ENCODE results near the gene ARHGEF1. TPM values are rescaled to one million over a fixed set of nuclear protein-coding genes. Genes with fewer than 3 reads are reported as not detected.

ARHGEF1 gene
- total and polyA plus RNA-seq, 4 experiments from 2014 or later = 140 to 992 (median 640) TPM

DNA sequence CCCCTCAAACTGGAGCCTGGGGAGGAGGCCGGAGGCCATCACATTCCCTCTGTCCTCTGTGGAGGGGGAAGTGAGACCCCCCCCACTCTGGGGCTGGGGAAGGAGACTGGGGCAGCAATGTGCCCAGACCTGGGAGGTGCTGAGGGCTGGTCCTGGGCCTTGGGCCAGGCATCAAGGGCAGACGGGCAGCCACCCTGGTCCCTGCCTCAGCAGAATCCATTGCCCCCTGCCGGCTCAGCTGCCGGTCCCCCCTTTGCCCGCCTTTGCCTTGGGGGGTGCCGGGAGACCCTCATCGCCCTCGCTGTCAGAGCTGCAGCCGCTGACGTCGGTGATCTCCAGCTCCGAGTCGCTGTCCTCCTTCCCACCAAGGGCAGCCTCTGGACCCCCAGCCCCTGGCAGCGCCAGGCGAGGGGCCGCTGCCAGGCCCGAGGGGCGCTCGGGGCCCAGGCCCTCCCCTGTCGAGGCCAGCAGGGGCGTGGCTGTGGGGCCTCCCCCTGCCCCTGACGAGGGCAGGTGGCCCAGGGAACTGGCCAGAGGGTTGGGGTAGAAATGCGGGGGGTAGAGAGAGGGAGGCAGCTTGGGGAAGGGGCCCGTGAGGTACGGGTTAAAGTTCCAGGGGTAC lies 25.1 kb downstream of the ARHGEF1 start:
- Mint-ChIP-seq H3K4me3 (no peak overlapping the region), H3K27me3 (peaks cover 0 to 7% of the 10 kb centered on the region in 2 donors), H3K4me1 (peaks cover 36 to 58% (median 44%) of the 10 kb centered on the region in 4 donors), H3K27ac (no peak overlapping the region), H3K9me3 (peaks cover 0 to 2% (median 0%) of the 10 kb centered on the region in 8 donors), H3K36me3 (peaks cover 34 to 39% of the 10 kb centered on the region in 2 donors)
- Histone ChIP-seq H3K9me3 (ENCODE audit: control insufficient read depth in 1 of 2, low read length in 2 of 2) (no peaks in the 10 kb centered on the region), H3K27me3 (ENCODE audit: insufficient read depth, low read length) (no peaks in the 10 kb centered on the region), H3K27ac (ENCODE audit: low read depth, low read length) (no peak overlapping the region), H3K4me3 (ENCODE audit: low read length in 2 of 2) (no peak overlapping the region), H3K36me3 (ENCODE audit: insufficient read depth, low read length) (peaks cover 39% of the 10 kb centered on the region), H3K4me1 (ENCODE audit: insufficient read depth, low read length) (peaks cover 36% of the 10 kb centered on the region)
- ChIA-PET POLR2A (ENCODE audit: partially characterized antibody) (interaction anchor here (0.7 to 19.1 kb wide), 10 partner anchors 12 to 51 kb away, joined by 3 to 349 read pairs (median 4); partner anchors contain the start of genes ARHGEF1, RABAC1 and RPS19), CTCF (ENCODE audit: partially characterized antibody) (no interaction called here)
- DNase-seq = no peak
- intact Hi-C loops (cut with micrococcal nuclease) = no loop called here

DNA sequence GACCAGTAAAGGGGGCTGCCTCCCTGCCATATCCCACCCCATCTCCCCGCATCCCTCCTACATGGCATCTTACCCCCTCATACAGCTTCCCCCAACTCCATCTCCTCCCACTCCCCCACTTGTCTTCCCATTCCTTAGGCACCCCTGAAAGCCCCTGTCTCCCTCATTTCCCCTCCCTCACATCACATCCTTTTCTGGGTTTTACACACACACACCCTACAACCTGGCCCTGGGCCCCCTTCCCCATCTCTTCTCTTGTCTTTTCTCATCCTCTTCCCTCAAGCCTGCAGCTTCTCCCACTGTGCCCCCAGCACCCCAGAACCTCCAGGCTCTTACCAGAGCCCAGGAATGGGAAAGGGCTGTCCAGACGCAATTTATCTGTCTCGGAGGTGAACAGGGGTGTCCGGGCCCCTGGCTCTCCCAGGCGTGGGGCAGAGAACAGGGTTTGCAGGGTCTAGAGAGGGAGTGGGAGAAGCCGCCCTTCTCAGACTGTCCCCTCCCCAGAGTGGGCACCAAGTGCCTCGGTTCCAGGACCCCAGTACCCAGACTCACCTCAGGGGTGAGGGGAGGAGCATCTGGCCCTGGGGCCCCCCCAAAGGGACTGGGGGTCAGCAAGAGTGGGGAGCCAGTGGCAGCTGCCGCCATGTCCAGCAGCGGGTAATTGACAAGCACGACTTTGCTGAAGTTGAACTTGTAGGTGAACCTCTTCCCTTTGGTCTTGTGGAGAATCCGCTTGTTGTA lies 25.9 kb downstream of the ARHGEF1 start:
- ChIA-PET POLR2A (ENCODE audit: partially characterized antibody) (interaction anchor here (0.7 to 19.1 kb wide), 13 partner anchors 10 to 50 kb away, joined by 3 to 349 read pairs (median 10); partner anchors contain the start of genes ARHGEF1, CD79A, ERFL and RABAC1), CTCF (ENCODE audit: partially characterized antibody) (no interaction called here)
- Histone ChIP-seq H3K36me3 (ENCODE audit: insufficient read depth, low read length) (peaks cover 31% of the 10 kb centered on the region), H3K4me3 (ENCODE audit: low read length in 2 of 2) (no peak overlapping the region), H3K27me3 (ENCODE audit: insufficient read depth, low read length) (peaks cover 4% of the 10 kb centered on the region), H3K27ac (ENCODE audit: low read depth, low read length) (no peak overlapping the region), H3K9me3 (ENCODE audit: control insufficient read depth in 1 of 2, low read length in 2 of 2) (no peaks in the 10 kb centered on the region), H3K4me1 (ENCODE audit: insufficient read depth, low read length) (peaks cover 35% of the 10 kb centered on the region)
- peaks cover 37 to 66% (median 40%) of the 10 kb centered on the region in 4 donors for H3K4me1 Mint-ChIP-seq
- H3K27ac Mint-ChIP-seq = peak overlapping the region in 4 of 7 donors; percentile 22 to 65 (median 30)
- peak in 1 of 5 donors; percentile 37 for DNase-seq
- H3K4me3 Mint-ChIP-seq = no peak overlapping the region
- intact Hi-C loops (cut with micrococcal nuclease) = no loop called here
- peaks cover 29 to 34% of the 10 kb centered on the region in 2 donors for H3K36me3 Mint-ChIP-seq
- peaks cover 3 to 11% of the 10 kb centered on the region in 2 donors for H3K27me3 Mint-ChIP-seq
- H3K9me3 Mint-ChIP-seq = peaks cover 0 to 2% (median 0%) of the 10 kb centered on the region in 8 donors

DNA sequence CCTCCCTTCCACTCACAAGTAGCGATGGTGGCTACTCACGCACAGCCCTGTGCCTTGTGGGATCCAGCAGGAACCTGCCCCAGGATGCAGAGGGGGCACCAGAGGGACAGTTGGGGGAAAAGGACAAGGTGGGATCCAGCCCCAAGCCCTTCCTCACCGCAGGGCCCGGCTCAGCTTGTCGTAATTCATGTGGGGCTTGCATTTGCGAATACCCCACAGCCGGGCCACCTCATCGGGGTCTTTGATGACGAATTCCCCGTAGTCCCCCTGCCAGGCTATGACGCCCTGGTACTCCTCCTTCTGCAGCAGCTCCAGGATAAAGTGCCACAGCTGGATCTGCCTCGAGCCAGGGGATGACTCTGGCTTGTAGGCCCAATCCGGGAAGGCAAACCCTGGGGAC lies 26.7 kb downstream of the ARHGEF1 start:
- Histone ChIP-seq H3K4me3 (ENCODE audit: low read length in 2 of 2) (no peak overlapping the region), H3K9me3 (ENCODE audit: control insufficient read depth in 1 of 2, low read length in 2 of 2) (no peaks in the 10 kb centered on the region), H3K4me1 (ENCODE audit: insufficient read depth, low read length) (peaks cover 39% of the 10 kb centered on the region), H3K27me3 (ENCODE audit: insufficient read depth, low read length) (peaks cover 9% of the 10 kb centered on the region), H3K27ac (ENCODE audit: low read depth, low read length) (no peak overlapping the region), H3K36me3 (ENCODE audit: insufficient read depth, low read length) (peaks cover 23% of the 10 kb centered on the region)
- POLR2A ChIA-PET (ENCODE audit: partially characterized antibody) = interaction anchor here (1.0 to 19.1 kb wide), 10 partner anchors 8 to 50 kb away, joined by 3 to 349 read pairs (median 22); partner anchors contain the start of genes ARHGEF1, CD79A, ERFL and RPS19
- H3K36me3 Mint-ChIP-seq = peaks cover 22 to 26% of the 10 kb centered on the region in 2 donors
- CTCF ChIA-PET (ENCODE audit: partially characterized antibody) = interaction anchor here (1.5 kb wide), 1 partner anchor 36 kb away, joined by 4 read pairs; no protein-coding TSS in a partner anchor
- peak in 1 of 5 donors; percentile 31 for DNase-seq
- H3K27me3 Mint-ChIP-seq = peaks cover 7 to 14% of the 10 kb centered on the region in 2 donors
- H3K27ac Mint-ChIP-seq = peak overlapping the region in 2 of 7 donors; percentile 65 to 78
- H3K4me1 Mint-ChIP-seq = peaks cover 36 to 67% (median 39%) of the 10 kb centered on the region in 4 donors
- H3K4me3 Mint-ChIP-seq = no peak overlapping the region
- intact Hi-C loops (cut with micrococcal nuclease) = loop anchor here (5.0 kb wide), 1 partner anchor 38 kb away; no protein-coding TSS in a partner anchor
- H3K9me3 Mint-ChIP-seq = peaks cover 0 to 2% (median 0%) of the 10 kb centered on the region in 8 donors

DNA sequence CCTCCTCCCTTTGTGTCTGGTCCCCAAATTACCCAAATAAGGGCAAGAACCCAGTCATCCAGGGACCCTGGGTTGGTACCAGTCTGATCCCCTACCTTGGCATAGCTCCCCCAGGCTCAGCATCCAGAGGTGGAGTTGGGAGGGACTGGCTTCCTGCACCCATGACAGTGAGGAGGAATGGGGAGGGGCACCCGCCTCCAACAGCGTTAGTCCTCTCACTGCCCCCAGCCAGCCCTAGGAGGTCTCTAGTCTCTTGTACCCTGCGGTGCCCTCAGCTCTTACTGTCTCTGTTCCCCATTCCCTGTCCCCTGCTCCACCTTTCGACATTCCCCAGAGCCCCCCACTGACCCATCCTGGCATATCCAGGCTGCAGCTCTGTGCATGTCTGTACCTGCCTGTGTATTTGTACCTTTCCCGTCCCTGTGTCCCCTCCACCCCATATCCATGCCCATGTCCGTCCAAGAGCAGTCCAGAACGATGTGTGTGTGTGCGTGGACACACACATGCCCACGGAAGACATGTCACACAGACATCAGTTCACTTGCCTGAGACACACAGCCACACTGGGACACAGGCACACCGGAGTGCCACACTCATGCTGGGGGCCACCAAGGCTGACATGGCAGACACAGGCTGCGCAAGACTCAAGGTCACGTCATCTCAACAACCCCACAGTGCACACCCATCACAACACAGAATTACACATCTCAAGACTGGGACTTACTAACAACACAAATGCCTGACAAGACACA lies 27.4 kb downstream of the ARHGEF1 start:
- Histone ChIP-seq H3K4me3 (ENCODE audit: low read length in 2 of 2) (no peak overlapping the region), H3K36me3 (ENCODE audit: insufficient read depth, low read length) (peaks cover 16% of the 10 kb centered on the region), H3K9me3 (ENCODE audit: control insufficient read depth in 1 of 2, low read length in 2 of 2) (no peaks in the 10 kb centered on the region), H3K27me3 (ENCODE audit: insufficient read depth, low read length) (peaks cover 14% of the 10 kb centered on the region), H3K4me1 (ENCODE audit: insufficient read depth, low read length) (peaks cover 38% of the 10 kb centered on the region), H3K27ac (ENCODE audit: low read depth, low read length) (no peak overlapping the region)
- peaks cover 0 to 2% (median 0%) of the 10 kb centered on the region in 8 donors for H3K9me3 Mint-ChIP-seq
- H3K27ac Mint-ChIP-seq = peak overlapping the region in 6 of 7 donors; percentile 20 to 78 (median 60)
- H3K4me1 Mint-ChIP-seq = peaks cover 33 to 67% (median 35%) of the 10 kb centered on the region in 4 donors
- POLR2A ChIA-PET (ENCODE audit: partially characterized antibody) = interaction anchor here (1.0 to 19.1 kb wide), 10 partner anchors 9 to 51 kb away, joined by 3 to 349 read pairs (median 22); partner anchors contain the start of genes ARHGEF1, CD79A, ERFL and RPS19
- H3K36me3 Mint-ChIP-seq = peaks cover 15 to 19% of the 10 kb centered on the region in 2 donors
- CTCF ChIA-PET (ENCODE audit: partially characterized antibody) = interaction anchor here (1.5 kb wide), 1 partner anchor 37 kb away, joined by 4 read pairs; no protein-coding TSS in a partner anchor
- H3K4me3 Mint-ChIP-seq = peak overlapping the region in 2 of 8 donors; percentile 9 to 50
- intact Hi-C loops (cut with micrococcal nuclease) = loop anchor here (5.0 kb wide), 1 partner anchor 37 kb away; no protein-coding TSS in a partner anchor
- H3K27me3 Mint-ChIP-seq = peaks cover 7 to 14% of the 10 kb centered on the region in 2 donors
- peak in 2 of 5 donors; percentile 22 to 23 for DNase-seq

DNA sequence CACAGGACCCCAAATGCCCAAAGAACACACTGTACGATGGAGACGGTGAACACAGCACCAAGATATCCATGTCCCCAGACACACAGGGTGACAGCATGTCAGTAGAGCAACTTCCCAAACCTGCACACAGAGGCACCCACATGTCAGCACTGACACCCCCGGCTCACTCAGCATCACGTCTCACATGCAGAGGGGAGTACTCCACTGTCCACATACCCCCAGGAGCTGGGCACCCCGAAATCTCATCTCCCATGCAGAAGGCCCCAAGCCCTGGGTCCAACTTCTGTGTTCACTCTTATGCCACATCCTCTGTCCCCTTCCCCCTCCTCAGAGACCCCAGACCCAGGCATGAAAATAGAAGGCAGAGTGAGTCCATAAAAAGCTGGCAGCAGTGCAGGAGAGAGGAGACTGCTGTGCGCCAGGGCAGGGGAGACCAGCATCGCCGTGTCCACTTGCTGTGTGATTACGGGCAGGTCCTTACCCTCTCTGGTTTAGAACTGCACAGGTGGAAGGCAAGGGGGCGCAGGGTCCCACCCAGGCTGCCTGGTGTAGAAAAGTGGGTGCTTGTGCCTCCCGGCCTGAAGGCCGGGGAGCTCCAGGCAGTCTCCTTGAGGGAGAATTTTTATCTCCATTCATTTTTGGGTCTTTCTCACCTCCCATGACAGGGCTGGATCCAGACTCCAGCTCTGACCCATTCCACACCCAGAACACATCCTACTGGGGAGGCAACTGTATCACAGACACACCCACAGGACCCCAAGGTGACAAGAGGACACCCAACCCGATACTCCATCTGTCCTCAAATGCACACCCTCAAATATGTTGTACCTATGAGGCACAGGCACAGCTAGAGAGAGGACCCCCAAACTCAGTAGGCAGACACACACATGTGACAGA lies 28.3 kb downstream of the ARHGEF1 start:
- peaks cover 7 to 14% of the 10 kb centered on the region in 2 donors for H3K27me3 Mint-ChIP-seq
- H3K4me1 Mint-ChIP-seq = peaks cover 26 to 61% (median 30%) of the 10 kb centered on the region in 4 donors
- H3K36me3 ChIP-seq (ENCODE audit: insufficient read depth, low read length) = peaks cover 8% of the 10 kb centered on the region
- peaks cover 7 to 11% of the 10 kb centered on the region in 2 donors for H3K36me3 Mint-ChIP-seq
- H3K4me3 Mint-ChIP-seq = peak overlapping the region in 7 of 8 donors; percentile 7 to 59 (median 48)
- ChIA-PET CTCF (ENCODE audit: partially characterized antibody) (interaction anchor here (1.2 to 1.5 kb wide), 3 partner anchors 11 to 51 kb away, joined by 3 to 4 read pairs (median 3); partner anchors contain the start of gene RPS19), POLR2A (ENCODE audit: partially characterized antibody) (interaction anchor here (0.7 to 19.1 kb wide), 15 partner anchors 8 to 52 kb away, joined by 3 to 349 read pairs (median 12); partner anchors contain the start of genes ARHGEF1, CD79A, ERFL and RPS19)
- H3K27ac ChIP-seq (ENCODE audit: low read depth, low read length) = no peak overlapping the region
- intact Hi-C loops (cut with micrococcal nuclease) = loop anchor here (1.0 to 5.0 kb wide), 2 partner anchors 24 to 36 kb away; no protein-coding TSS in a partner anchor
- peaks cover 44% of the 10 kb centered on the region for H3K4me1 ChIP-seq (ENCODE audit: insufficient read depth, low read length)
- no peak overlapping the region for H3K4me3 ChIP-seq (ENCODE audit: low read length in 2 of 2)
- no peaks in the 10 kb centered on the region for H3K9me3 ChIP-seq (ENCODE audit: control insufficient read depth in 1 of 2, low read length in 2 of 2)
- DNase-seq = peak in 2 of 5 donors; percentile 34 to 50
- peaks cover 0 to 2% (median 0%) of the 10 kb centered on the region in 8 donors for H3K9me3 Mint-ChIP-seq
- H3K27me3 ChIP-seq (ENCODE audit: insufficient read depth, low read length) = peaks cover 22% of the 10 kb centered on the region
- H3K27ac Mint-ChIP-seq = peak overlapping the region in 5 of 7 donors; percentile 53 to 78 (median 61)
